GM21619 (cell line): Measurements from ENCODE around the gene PRRT3.
"Not testable (repeated sequence)": the region's sequence is repeated elsewhere in the genome, so short reads cannot be mapped to it uniquely, and the experiment has no call there.

Source experiments
- ATAC-seq: cut with Tn5 transposase; IDR thresholded peaks from one replicate; pipeline ENCODE4 v1.9.1; 2021; ENCODE audit not compliant: unreplicated experiment

PRRT3 gene

GRCh38 chr3:9947025-9947995 lies 4.9 kb downstream of the PRRT3 start:
- no peak for ATAC-seq

GRCh38 chr3:9946112-9947024 lies 5.8 kb downstream of the PRRT3 start:
- no peak for ATAC-seq

GRCh38 chr3:9945358-9945757 lies 6.8 kb downstream of the PRRT3 start:
- ATAC-seq: no peak

GRCh38 chr3:9944271-9944670 lies 7.9 kb downstream of the PRRT3 start:
- no peak for ATAC-seq

GRCh38 chr3:9942934-9943690 lies 9.1 kb downstream of the PRRT3 start:
- no peak for ATAC-seq

- no peak for ATAC-seq
Observed at GRCh38 chr3:9942164-9942563, 10.0 kb downstream of the PRRT3 start.

- ATAC-seq: no peak
Observed at GRCh38 chr3:9940746-9941145, 11.5 kb downstream of the PRRT3 start.

GRCh38 chr3:9939906-9940305 lies 12.3 kb downstream of the PRRT3 start:
- ATAC-seq: not testable (repeated sequence)

GRCh38 chr3:9938966-9939365 lies 13.2 kb downstream of the PRRT3 start:
- ATAC-seq: no peak

GRCh38 chr3:9937486-9938238 lies 14.5 kb downstream of the PRRT3 start:
- ATAC-seq: no peak

GRCh38 chr3:9935966-9936510 lies 16.2 kb downstream of the PRRT3 start:
- no peak for ATAC-seq

GRCh38 chr3:9934993-9935392 lies 17.2 kb downstream of the PRRT3 start:
- ATAC-seq: no peak

GRCh38 chr3:9934235-9934621 lies 18.0 kb downstream of the PRRT3 start:
- ATAC-seq: no peak

GRCh38 chr3:9933561-9934234 lies 18.5 kb downstream of the PRRT3 start, which contains the start of gene CRELD1:
Gene CRELD1 (plus strand): TSS chr3:9933834. CDS start chr3:9934439, 605 bp downstream.
- peak; percentile 81 for ATAC-seq

- peak; percentile 63 for ATAC-seq
Observed at GRCh38 chr3:9932843-9933560, 19.2 kb downstream of the PRRT3 start.

GRCh38 chr3:9932535-9932842 lies 19.7 kb downstream of the PRRT3 start:
- no peak for ATAC-seq

- ATAC-seq: no peak
Observed at GRCh38 chr3:9930804-9931418, 21.3 kb downstream of the PRRT3 start.

GRCh38 chr3:9928158-9928557 lies 24.1 kb downstream of the PRRT3 start:
- ATAC-seq: no peak
